H9 (cell line): ENCODE results near the gene MTFR2. TPM values are rescaled to one million over a fixed set of nuclear protein-coding genes. Genes with fewer than 3 reads are reported as not detected.

Experiments
- DNase-seq: peaks from one replicate; pipeline ENCODE4 v3.0.0-alpha.2; 2017
- H2AFZ ChIP-seq: one replicate; pipeline ENCODE4 v1.6.1; 2013; ENCODE audit warnings: mild to moderate bottlenecking, low read length, control low read depth, moderate library complexity
- H2AK5ac ChIP-seq: 2 replicates; pipeline ENCODE4 v1.6.1; 2013; ENCODE audit warnings: low read length, control low read depth, mixed read lengths; ENCODE audit not compliant: insufficient read length
- H2BK120ac ChIP-seq: one replicate; pipeline ENCODE4 v1.6.1; 2013; ENCODE audit warnings: low read depth, mild to moderate bottlenecking, low read length, control low read depth, inconsistent platforms; ENCODE audit not compliant: poor library complexity, severe bottlenecking
- H2BK12ac ChIP-seq: 2 replicates; pipeline ENCODE4 v1.6.1; 2013; ENCODE audit warnings: low read length, control low read depth, mixed read lengths, low read depth; ENCODE audit not compliant: insufficient read length
- H2BK15ac ChIP-seq: 2 replicates; pipeline ENCODE4 v1.6.1; 2013; ENCODE audit warnings: low read depth, low read length, control low read depth
- H2BK20ac ChIP-seq: one replicate; pipeline ENCODE4 v1.6.1; 2013; ENCODE audit warnings: low read depth, mild to moderate bottlenecking, low read length, control low read depth, inconsistent platforms; ENCODE audit not compliant: poor library complexity, severe bottlenecking
- H2BK5ac ChIP-seq: 2 replicates; pipeline ENCODE4 v1.6.1; 2013; ENCODE audit warnings: low read length, control low read depth, mixed read lengths; ENCODE audit not compliant: insufficient read length
- H3K14ac ChIP-seq: 2 replicates; pipeline ENCODE4 v1.6.1; 2013; ENCODE audit warnings: low read length, control low read depth; ENCODE audit not compliant: insufficient read depth
- H3K18ac ChIP-seq: 2 replicates; pipeline ENCODE4 v1.6.1; 2013; ENCODE audit warnings: low read depth, mild to moderate bottlenecking, mixed read lengths, low read length, control low read depth; ENCODE audit not compliant: insufficient read length
- H3K23ac ChIP-seq: 2 replicates; pipeline ENCODE4 v1.6.1; 2013; ENCODE audit warnings: low read length, control low read depth, mixed read lengths, low read depth; ENCODE audit not compliant: insufficient read length
- H3K23me2 ChIP-seq: 2 replicates; pipeline ENCODE4 v1.6.1; 2013; ENCODE audit warnings: low read depth, mild to moderate bottlenecking, mixed read lengths, low read length, control low read depth; ENCODE audit not compliant: insufficient read length, poor library complexity, severe bottlenecking
- H3K27ac ChIP-seq: 2 replicates; pipeline ENCODE4 v1.5.1; 2013; ENCODE audit warnings: low read length, control low read depth, mixed read lengths, low read depth; ENCODE audit not compliant: insufficient read length
- H3K27me3 ChIP-seq: 2 replicates; pipeline ENCODE4 v1.6.1; 2013; ENCODE audit warnings: low read length, control low read depth, inconsistent platforms; ENCODE audit not compliant: insufficient read depth
- H3K4ac ChIP-seq: 2 replicates; pipeline ENCODE4 v1.6.1; 2013; ENCODE audit warnings: low read depth, mild to moderate bottlenecking, control low read depth, inconsistent platforms, low read length, moderate library complexity
- H3K4me1 ChIP-seq: 2 replicates; pipeline ENCODE4 v1.6.1; 2013; ENCODE audit warnings: low read length, control low read depth, inconsistent platforms; ENCODE audit not compliant: insufficient read depth
- H3K4me2 ChIP-seq: 2 replicates; pipeline ENCODE4 v1.6.1; 2013; ENCODE audit warnings: low read length, control low read depth, mixed read lengths; ENCODE audit not compliant: insufficient read length, insufficient read depth
- H3K56ac ChIP-seq: 2 replicates; pipeline ENCODE4 v1.6.1; 2013; ENCODE audit warnings: low read depth, mild to moderate bottlenecking, mixed read lengths, low read length, control low read depth; ENCODE audit not compliant: insufficient read length
- H3K79me1 ChIP-seq: 2 replicates; pipeline ENCODE4 v1.6.1; 2013; ENCODE audit warnings: low read depth, mild to moderate bottlenecking, moderate library complexity, low read length, control low read depth, inconsistent platforms; ENCODE audit not compliant: insufficient read depth, poor library complexity, severe bottlenecking
- H3K79me2 ChIP-seq: 2 replicates; pipeline ENCODE4 v1.6.1; 2013; ENCODE audit warnings: low read length, control low read depth, inconsistent platforms; ENCODE audit not compliant: insufficient read depth
- H3K9ac ChIP-seq: 2 replicates; pipeline ENCODE4 v1.6.1; 2013; ENCODE audit warnings: low read length, control low read depth, mixed read lengths; ENCODE audit not compliant: insufficient read length; ENCODE audit errors: extremely low read depth
- H3K9me3 ChIP-seq: one replicate; pipeline ENCODE4 v1.6.1; 2013; ENCODE audit warnings: low read depth, low read length, inconsistent platforms; ENCODE audit not compliant: control insufficient read depth
- H3T11ph ChIP-seq: one replicate; pipeline ENCODE4 v1.6.1; 2013; ENCODE audit warnings: mild to moderate bottlenecking, low read length, control low read depth, inconsistent platforms
- H4K20me1 ChIP-seq: one replicate; pipeline ENCODE4 v1.6.1; 2013; ENCODE audit not compliant: control insufficient read depth, insufficient read length, insufficient read depth
- H4K5ac ChIP-seq: 2 replicates; pipeline ENCODE4 v1.6.1; 2013; ENCODE audit warnings: low read depth, mild to moderate bottlenecking, mixed read lengths, low read length, control low read depth; ENCODE audit not compliant: insufficient read length
- H4K8ac ChIP-seq: replicated peaks from 2 replicates; pipeline ENCODE4 v1.6.1; 2013; ENCODE audit warnings: low read length, control low read depth, mixed read lengths, low read depth; ENCODE audit not compliant: insufficient read length
- H4K91ac ChIP-seq: 2 replicates; pipeline ENCODE4 v1.6.1; 2013; ENCODE audit warnings: low read depth, mild to moderate bottlenecking, moderate library complexity, mixed read lengths, low read length, control low read depth; ENCODE audit not compliant: insufficient read length
- H3K27ac Mint-ChIP-seq, 3 experiments: 2 replicates in 2 of 3; 3 replicates in 1 of 3; pipeline ENCODE4 v1.8.0; 2020 to 2021; ENCODE audit warnings: mixed read lengths in 3 of 3, mild to moderate bottlenecking in 1 of 3, moderate library complexity in 1 of 3
- H3K27me3 Mint-ChIP-seq: 2 replicates; pipeline ENCODE4 v1.8.0; 2021; ENCODE audit warnings: low read depth, mild to moderate bottlenecking, moderate library complexity, mixed read lengths
- H3K36me3 Mint-ChIP-seq, 3 experiments: 2 replicates in 2 of 3; 3 replicates in 1 of 3; pipeline ENCODE4 v1.8.0; 2020 to 2021; ENCODE audit warnings: low read depth in 3 of 3, mixed read lengths in 3 of 3; ENCODE audit not compliant: insufficient read depth in 1 of 3
- H3K4me1 Mint-ChIP-seq, 2 experiments: 2 replicates each; pipeline ENCODE4 v1.8.0; 2020; ENCODE audit warnings: mixed read lengths in 2 of 2
- H3K4me3 Mint-ChIP-seq, 2 experiments: 2 replicates in 1 of 2; 3 replicates in 1 of 2; pipeline ENCODE4 v1.8.0; 2020 to 2021; ENCODE audit warnings: mild to moderate bottlenecking in 2 of 2, mixed read lengths in 2 of 2, moderate library complexity in 1 of 2
- H3K9me3 Mint-ChIP-seq, 2 experiments: 2 replicates in 1 of 2; 3 replicates in 1 of 2; pipeline ENCODE4 v1.8.0; 2020; ENCODE audit warnings: mild to moderate bottlenecking in 2 of 2, mixed read lengths in 2 of 2, moderate library complexity in 1 of 2
- CTCF ChIP-seq: fragments of 200-600 bp; sonication (generic); conservative IDR thresholded peaks from 3 replicates; pipeline ENCODE4 v1.8.0; 2021; ENCODE audit warnings: antibody characterized with exemption, mild to moderate bottlenecking
- WGBS: extraction: QIAGEN DNeasy Blood & Tissue Kit; methylation state at CpG from one replicate; pipeline ENCODE4 v1.1.7; 2013; ENCODE audit warnings: missing lambda C conversion rate, low lambda C conversion rate, mixed read lengths; ENCODE audit not compliant: insufficient read length; ENCODE audit errors: extremely low coverage; 5-methylcytosine and 5-hydroxymethylcytosine counted together
- total RNA-seq: library from RNA; stranded (reverse); gene quantifications from 2 replicates; pipeline ENCODE4 v1.2.1, GENCODE V29; 2021

MTFR2 gene
- total RNA-seq, 1 experiment from 2014 or later: 11.8 TPM

DNA sequence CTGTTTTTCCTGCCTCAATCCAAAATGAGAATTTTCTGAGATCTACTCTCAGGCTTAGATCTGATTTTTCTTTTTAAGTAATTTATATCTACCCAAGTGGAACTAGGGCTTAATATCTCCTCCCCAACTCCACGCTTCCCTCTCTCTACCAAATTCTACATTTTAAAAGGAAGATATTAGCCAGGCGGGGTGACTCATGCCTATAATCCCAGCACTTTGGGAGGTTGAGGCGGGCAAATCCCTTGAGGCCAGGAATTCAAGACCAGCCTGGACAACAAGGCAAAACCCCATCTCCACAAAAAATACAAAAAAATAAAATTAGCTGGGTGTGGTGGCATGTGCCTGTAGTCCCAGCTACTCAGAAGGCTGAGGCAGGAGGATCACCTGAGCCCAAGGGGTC is 61.0 kb downstream of the MTFR2 start:
- DNase-seq: no peak
- Mint-ChIP-seq H3K4me1 (peaks cover 0 to 5% of the 10 kb centered on the region in 2 experiments; a peak in 2 of 4 replicates), H3K4me3 (no peak overlapping the region), H3K27ac (no peak overlapping the region; a peak in 2 of 7 replicates), H3K36me3 (no peaks in the 10 kb centered on the region), H3K9me3 (no peaks in the 10 kb centered on the region), H3K27me3 (no peaks in the 10 kb centered on the region)
- Histone ChIP-seq H2BK20ac (no peak overlapping the region), H2BK15ac (no peak overlapping the region), H3K56ac (no peak overlapping the region), H3K4ac (no peak overlapping the region), H4K8ac (no peak overlapping the region), H4K5ac (no peak overlapping the region), H2BK12ac (no peak overlapping the region), H3K79me2 (no peaks in the 10 kb centered on the region), H3K9me3 (no peaks in the 10 kb centered on the region), H3K9ac (no peak overlapping the region), H3K18ac (no peak overlapping the region), H3K27ac (no peak overlapping the region), H3T11ph (no peak overlapping the region), H2AFZ (no peak overlapping the region), H2BK120ac (no peak overlapping the region), H3K27me3 (no peaks in the 10 kb centered on the region), H3K14ac (no peak overlapping the region; the same call in 1 of the 2 replicates), H3K23ac (no peak overlapping the region), H2AK5ac (no peak overlapping the region), H4K20me1 (no peaks in the 10 kb centered on the region), H3K79me1 (no peaks in the 10 kb centered on the region), H3K4me2 (no peak overlapping the region), H3K23me2 (no peaks in the 10 kb centered on the region), H2BK5ac (no peak overlapping the region), H4K91ac (no peak overlapping the region), H3K4me1 (no peaks in the 10 kb centered on the region)
- WGBS: no CpG with 5 or more reads among the region's 3 CpGs
- no peak for TF ChIP-seq CTCF
